ENCODE measurements around the gene POU2AF1. TPM values are rescaled to one million over a fixed set of nuclear protein-coding genes. Genes with fewer than 3 reads are reported as not detected.
"Not testable (repeated sequence)": the region's sequence is repeated elsewhere in the genome, so short reads cannot be mapped to it uniquely, and the experiment has no call there.

POU2AF1 gene
- total RNA-seq, 4 donors from 2014 or later = 1.4 to 19.8 (median 2.9) TPM

- intact Hi-C loops (cut with DNase I; ENCODE audit: low total_unique reads) = no loop called here
- Histone ChIP-seq H3K27ac (no peak overlapping the region), H3K27me3 (no peaks in the 10 kb centered on the region), H3K9me3 (no peaks in the 10 kb centered on the region), H3K4me1 (no peaks in the 10 kb centered on the region), H3K4me3 (no peak overlapping the region), H3K36me3 (no peaks in the 10 kb centered on the region)
- TF ChIP-seq CTCF (IDR thresholded peaks at IDR 0.05) (no peak), POLR2AphosphoS5 (IDR thresholded peaks at IDR 0.05) (no peak), EP300 (IDR thresholded peaks at IDR 0.05; ENCODE audit: low read depth) (no peak), POLR2A (IDR thresholded peaks at IDR 0.05) (no peak)
- no peak for DNase-seq
- 95 to 100% methylated on average over 1 to 7 of the region's 7 CpGs for WGBS, 2 donors (ENCODE audit: low coverage in 1 of 2)
- in situ Hi-C loops (cut with MboI; ENCODE audit: low pct_ligation_motif_present in 1 of 4, low pct_unique_long_range_greater_than_20kb in 1 of 4, low sequenced_read_pairs in 3 of 4) = no loop called here
These were observed 20.3 kb upstream of the POU2AF1 start for GRCh38 chr11:111399187-111400031.

- Histone ChIP-seq H3K27ac (no peak overlapping the region), H3K4me1 (no peaks in the 10 kb centered on the region), H3K9me3 (no peaks in the 10 kb centered on the region), H3K27me3 (no peaks in the 10 kb centered on the region), H3K4me3 (no peak overlapping the region), H3K36me3 (no peaks in the 10 kb centered on the region)
- WGBS, 2 donors (ENCODE audit: low coverage in 1 of 2) = 68 to 72% methylated on average over 2 of the region's 2 CpGs
- no peak for DNase-seq
- in situ Hi-C loops (cut with MboI; ENCODE audit: low pct_ligation_motif_present in 1 of 4, low pct_unique_long_range_greater_than_20kb in 1 of 4, low sequenced_read_pairs in 3 of 4) (no loop called here), intact Hi-C loops (cut with DNase I; ENCODE audit: low total_unique reads) (no loop called here)
- no peak for TF ChIP-seq EP300 (IDR thresholded peaks at IDR 0.05; ENCODE audit: low read depth)
- no peak for TF ChIP-seq POLR2A (IDR thresholded peaks at IDR 0.05)
- TF ChIP-seq CTCF (IDR thresholded peaks at IDR 0.05) = no peak
- TF ChIP-seq POLR2AphosphoS5 (IDR thresholded peaks at IDR 0.05) = no peak
These were observed 18.0 kb upstream of the POU2AF1 start for GRCh38 chr11:111397034-111397433.

GRCh38 chr11:111395749-111396148 lies 16.7 kb upstream of the POU2AF1 start:
- Histone ChIP-seq H3K27me3 (no peaks in the 10 kb centered on the region), H3K27ac (no peak overlapping the region), H3K4me3 (no peak overlapping the region), H3K36me3 (no peaks in the 10 kb centered on the region), H3K4me1 (no peaks in the 10 kb centered on the region), H3K9me3 (no peaks in the 10 kb centered on the region)
- WGBS, 2 donors (ENCODE audit: low coverage in 1 of 2) = 93% methylated on average over 7 of the region's 7 CpGs; no CpG with 5 or more reads in 1 of the 2 donors
- TF ChIP-seq POLR2AphosphoS5 (IDR thresholded peaks at IDR 0.05) (no peak), CTCF (IDR thresholded peaks at IDR 0.05) (no peak), EP300 (IDR thresholded peaks at IDR 0.05; ENCODE audit: low read depth) (no peak), POLR2A (IDR thresholded peaks at IDR 0.05) (no peak)
- in situ Hi-C loops (cut with MboI; ENCODE audit: low pct_ligation_motif_present in 1 of 4, low pct_unique_long_range_greater_than_20kb in 1 of 4, low sequenced_read_pairs in 3 of 4) (no loop called here), intact Hi-C loops (cut with DNase I; ENCODE audit: low total_unique reads) (no loop called here)
- DNase-seq = no peak

GRCh38 chr11:111395081-111395480 lies 16.0 kb upstream of the POU2AF1 start:
- intact Hi-C loops (cut with DNase I; ENCODE audit: low total_unique reads) (no loop called here), in situ Hi-C loops (cut with MboI; ENCODE audit: low pct_ligation_motif_present in 1 of 4, low pct_unique_long_range_greater_than_20kb in 1 of 4, low sequenced_read_pairs in 3 of 4) (no loop called here)
- no peak overlapping the region for H3K27ac ChIP-seq
- no peak overlapping the region for H3K4me3 ChIP-seq
- no peaks in the 10 kb centered on the region for H3K4me1 ChIP-seq
- no peaks in the 10 kb centered on the region for H3K9me3 ChIP-seq
- TF ChIP-seq POLR2A (IDR thresholded peaks at IDR 0.05) = no peak
- no peak for TF ChIP-seq EP300 (IDR thresholded peaks at IDR 0.05; ENCODE audit: low read depth)
- no peak for TF ChIP-seq CTCF (IDR thresholded peaks at IDR 0.05)
- no peak for TF ChIP-seq POLR2AphosphoS5 (IDR thresholded peaks at IDR 0.05)
- WGBS, 2 donors (ENCODE audit: low coverage in 1 of 2) = 77 to 80% methylated on average over 1 to 7 of the region's 7 CpGs
- H3K27me3 ChIP-seq = no peaks in the 10 kb centered on the region
- H3K36me3 ChIP-seq = no peaks in the 10 kb centered on the region
- DNase-seq = no peak

- DNase-seq; H3K27ac ChIP-seq; H3K4me3 ChIP-seq; in situ Hi-C loops (cut with MboI; ENCODE audit: low pct_ligation_motif_present in 1 of 4, low pct_unique_long_range_greater_than_20kb in 1 of 4, low sequenced_read_pairs in 3 of 4); H3K36me3 ChIP-seq; intact Hi-C loops (cut with DNase I; ENCODE audit: low total_unique reads); H3K27me3 ChIP-seq; H3K4me1 ChIP-seq; H3K9me3 ChIP-seq: not testable (repeated sequence)
- 72 to 85% methylated on average over 2 to 4 of the region's 4 CpGs for WGBS, 2 donors (ENCODE audit: low coverage in 1 of 2)
These were observed 15.1 kb upstream of the POU2AF1 start for GRCh38 chr11:111394147-111394546.
